Vagina (tissue), 2 donors: ENCODE results near the gene FGF11. TPM values are rescaled to one million over a fixed set of nuclear protein-coding genes. Genes with fewer than 3 reads are reported as not detected.

Experiments
- DNase-seq, 2 donors: peaks; one replicate each; pipeline ENCODE4 v3.0.0-alpha.2; 2017; ENCODE audit errors: extremely low spot score in 2 of 2
- H3K27ac ChIP-seq: fragments of 200-600 bp; sonication (generic); one replicate; pipeline ENCODE4 v1.5.1; 2019
- H3K27me3 ChIP-seq: fragments of 200-600 bp; sonication (generic); one replicate; pipeline ENCODE4 v1.5.1; 2019
- H3K36me3 ChIP-seq, 2 donors: fragments of 200-600 bp; sonication (generic); one replicate each; pipeline ENCODE4 v1.5.1; 2017 to 2019
- H3K4me1 ChIP-seq: fragments of 200-600 bp; sonication (generic); one replicate; pipeline ENCODE4 v1.5.1; 2019
- H3K4me3 ChIP-seq, 2 donors: fragments of 200-600 bp; sonication (generic); 1 replicate in 1 of 2; 2 replicates in 1 of 2; pipeline ENCODE4 v1.5.1; 2016 to 2019
- H3K9me3 ChIP-seq: fragments of 200-600 bp; sonication (generic); one replicate; pipeline ENCODE4 v1.5.1; 2019
- POLR2A ChIP-seq, 2 donors: fragments of 450-650 bp; IDR thresholded peaks; one replicate each; pipeline ENCODE4 v1.6.1; 2017; ENCODE audit warnings: antibody characterized with exemption in 2 of 2, mild to moderate bottlenecking in 2 of 2, moderate library complexity in 2 of 2
- POLR2AphosphoS5 ChIP-seq, 2 donors: sonication (generic); formaldehyde crosslinking; IDR thresholded peaks; one replicate each; pipeline ENCODE4 v1.9.0; 2017; ENCODE audit warnings: antibody characterized with exemption in 2 of 2, mild to moderate bottlenecking in 2 of 2, low read depth in 1 of 2; ENCODE audit not compliant: insufficient read depth in 1 of 2
- intact Hi-C: fragments of 100-400 bp; cut with DNase I; formaldehyde crosslinking; loops from one replicate; pipeline ENCODE4 v1.15.1; 2023
- total RNA-seq: library from RNA; depleted of rRNA; stranded (reverse); fragments of >200 nt; gene quantifications from one replicate; pipeline ENCODE4 v1.2.3, GENCODE V29; 2016
- TF ChIP-seq, protein P1 (sequence below), 3 experiments: fragments of 450-650 bp in 2 of 3; fragments of 200-600 bp in 1 of 3; sonication (generic) in 1 of 3; IDR thresholded peaks; one replicate each; pipeline ENCODE4 v1.5.1; 2017 to 2019; ENCODE audit warnings: antibody characterized with exemption in 3 of 3, mild to moderate bottlenecking in 2 of 3, moderate library complexity in 2 of 3

The FGF11 gene
- total RNA-seq, 1 donor from 2014 or later = 10.8 TPM

- TF ChIP-seq POLR2A (IDR thresholded peaks at IDR 0.05) (no peak), POLR2AphosphoS5 (IDR thresholded peaks at IDR 0.05; ENCODE audit: insufficient read depth in 1 of 2, low read depth in 1 of 2) (no peak)
- TF ChIP-seq, protein P1, sequence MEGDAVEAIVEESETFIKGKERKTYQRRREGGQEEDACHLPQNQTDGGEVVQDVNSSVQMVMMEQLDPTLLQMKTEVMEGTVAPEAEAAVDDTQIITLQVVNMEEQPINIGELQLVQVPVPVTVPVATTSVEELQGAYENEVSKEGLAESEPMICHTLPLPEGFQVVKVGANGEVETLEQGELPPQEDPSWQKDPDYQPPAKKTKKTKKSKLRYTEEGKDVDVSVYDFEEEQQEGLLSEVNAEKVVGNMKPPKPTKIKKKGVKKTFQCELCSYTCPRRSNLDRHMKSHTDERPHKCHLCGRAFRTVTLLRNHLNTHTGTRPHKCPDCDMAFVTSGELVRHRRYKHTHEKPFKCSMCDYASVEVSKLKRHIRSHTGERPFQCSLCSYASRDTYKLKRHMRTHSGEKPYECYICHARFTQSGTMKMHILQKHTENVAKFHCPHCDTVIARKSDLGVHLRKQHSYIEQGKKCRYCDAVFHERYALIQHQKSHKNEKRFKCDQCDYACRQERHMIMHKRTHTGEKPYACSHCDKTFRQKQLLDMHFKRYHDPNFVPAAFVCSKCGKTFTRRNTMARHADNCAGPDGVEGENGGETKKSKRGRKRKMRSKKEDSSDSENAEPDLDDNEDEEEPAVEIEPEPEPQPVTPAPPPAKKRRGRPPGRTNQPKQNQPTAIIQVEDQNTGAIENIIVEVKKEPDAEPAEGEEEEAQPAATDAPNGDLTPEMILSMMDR (IDR thresholded peaks at IDR 0.05) = no peak
- H3K4me1 ChIP-seq = peaks cover 34% of the 10 kb centered on the region
- intact Hi-C loops = no loop called here
- H3K9me3 ChIP-seq = no peaks in the 10 kb centered on the region
- H3K36me3 ChIP-seq = no peaks in the 10 kb centered on the region
- H3K27ac ChIP-seq = peak overlapping the region; percentile 98
- H3K4me3 ChIP-seq = peak overlapping the region; percentile 87 to 98
- H3K27me3 ChIP-seq = no peaks in the 10 kb centered on the region
- peak in 1 of 2 donors; percentile 93 for DNase-seq
These were observed 36.1 kb upstream of the FGF11 start for GRCh38 chr17:7403043-7403726.

DNA sequence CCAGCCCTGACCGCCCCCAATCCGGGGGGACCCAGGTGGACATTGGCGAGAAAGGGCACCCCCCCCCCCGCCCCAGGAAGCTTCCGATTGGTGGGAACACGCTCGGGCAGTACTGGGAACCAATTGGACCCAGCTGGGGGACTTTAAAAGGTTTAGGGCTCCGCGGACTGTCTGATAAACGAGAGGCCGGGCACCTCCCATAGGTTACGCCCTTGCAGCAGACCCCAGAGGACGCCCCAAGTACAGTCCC is 35.7 kb upstream of the FGF11 start:
- Histone ChIP-seq H3K4me1 (peaks cover 34% of the 10 kb centered on the region), H3K36me3 (peaks cover 0 to 2% of the 10 kb centered on the region in 2 donors), H3K27ac (peak overlapping the region; percentile 98), H3K9me3 (no peaks in the 10 kb centered on the region), H3K4me3 (peak overlapping the region; percentile 87 to 98), H3K27me3 (no peaks in the 10 kb centered on the region)
- no peak for DNase-seq
- TF ChIP-seq, protein P1 (IDR thresholded peaks at IDR 0.05) = no peak
- TF ChIP-seq POLR2AphosphoS5 (IDR thresholded peaks at IDR 0.05; ENCODE audit: insufficient read depth in 1 of 2, low read depth in 1 of 2) = no peak
- no peak for TF ChIP-seq POLR2A (IDR thresholded peaks at IDR 0.05)
- intact Hi-C loops = no loop called here

DNA sequence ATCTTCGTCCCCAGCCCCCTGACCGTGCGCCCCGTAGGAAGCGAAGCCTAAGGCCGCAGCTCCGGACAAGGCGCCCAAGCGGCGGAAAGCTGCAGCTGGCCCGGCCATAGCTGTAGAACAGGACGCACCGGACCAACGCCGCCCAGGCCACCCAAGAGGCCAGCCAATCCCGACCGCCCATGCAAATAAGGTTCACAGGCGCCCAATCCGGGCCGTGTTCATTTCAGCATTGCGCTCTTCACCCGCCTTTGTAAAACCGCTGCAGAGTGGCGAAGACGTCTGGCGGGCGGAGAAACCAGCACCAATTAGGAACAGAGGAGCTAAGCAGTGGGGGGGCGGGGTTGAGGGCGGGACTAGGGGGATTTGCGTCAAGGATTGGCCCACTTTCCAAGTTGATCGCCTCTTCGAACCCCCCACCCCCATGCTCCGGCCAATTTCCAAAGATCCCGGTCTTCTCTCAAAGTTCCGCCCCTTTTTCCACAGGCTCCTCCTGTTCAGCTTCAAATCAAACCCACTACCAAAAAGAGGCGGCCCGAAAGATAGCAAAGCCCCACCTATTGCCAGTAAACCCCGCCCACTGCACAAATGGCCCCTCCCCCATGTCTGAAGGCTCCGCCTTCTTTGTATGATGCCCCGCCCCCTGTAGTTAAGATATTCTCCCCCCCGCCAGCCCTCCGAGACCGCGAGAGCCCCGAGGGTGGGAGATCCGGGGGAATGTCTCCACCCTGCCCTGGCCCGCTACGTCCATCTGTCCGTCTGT is 35.2 kb upstream of the FGF11 start, which contains the start of gene TMEM256:
Gene TMEM256 (minus strand): TSS at position 121 of the 760 bp plus-strand sequence. CDS start 13 bp downstream, at position 108.
- peak; percentile 99 to 100 for DNase-seq
- intact Hi-C loops = no loop called here

DNA sequence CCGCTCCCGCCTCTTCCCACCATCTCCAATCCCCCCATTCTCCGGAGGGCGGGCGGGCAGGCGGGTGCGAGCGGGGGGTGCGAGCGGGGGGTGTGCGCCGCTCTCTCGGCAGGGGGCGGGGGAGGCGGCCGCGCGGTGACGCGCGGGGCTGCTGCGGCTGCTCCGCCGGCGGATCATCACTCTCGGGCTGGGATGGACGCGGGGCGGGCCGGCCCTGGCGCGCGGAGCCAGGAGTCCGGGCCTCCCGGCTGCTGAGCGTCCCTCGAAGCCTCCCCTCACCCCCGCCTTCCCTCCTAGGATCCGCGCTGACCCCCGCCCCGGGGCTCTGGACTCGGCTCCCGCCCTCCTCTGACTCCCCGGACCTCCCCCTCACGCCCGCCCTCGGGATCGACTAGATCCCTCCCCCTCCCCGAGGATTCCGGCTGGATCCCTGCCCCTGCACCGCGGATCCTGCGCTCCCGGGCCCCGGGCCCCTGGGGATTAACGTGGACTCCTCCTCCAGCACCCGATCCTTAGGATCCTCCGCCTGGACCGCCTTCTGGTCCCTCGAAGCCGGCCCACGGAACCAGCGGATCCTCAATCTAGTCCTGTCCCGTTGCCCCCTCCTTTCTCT is 34.5 kb upstream of the FGF11 start:
- intact Hi-C loops = loop anchor here (5.0 kb wide), 1 partner anchor 53 kb away; the partner anchor contains the start of gene KCTD11
- Histone ChIP-seq H3K4me1 (peaks cover 34% of the 10 kb centered on the region), H3K27me3 (no peaks in the 10 kb centered on the region), H3K4me3 (peak overlapping the region; percentile 87 to 98), H3K9me3 (no peaks in the 10 kb centered on the region), H3K36me3 (peaks cover 0 to 11% of the 10 kb centered on the region in 2 donors), H3K27ac (peak overlapping the region; percentile 98)
- peak in 1 of 2 donors; percentile 56 for TF ChIP-seq POLR2A (IDR thresholded peaks at IDR 0.05)
- TF ChIP-seq POLR2AphosphoS5 (IDR thresholded peaks at IDR 0.05; ENCODE audit: insufficient read depth in 1 of 2, low read depth in 1 of 2) = peak in 1 of 2 donors; percentile 70
- TF ChIP-seq, protein P1 (IDR thresholded peaks at IDR 0.05) = no peak
- no peak for DNase-seq

More for the DNA sequence above, 35.2 kb upstream of the FGF11 start, which contains the start of gene TMEM256:
- H3K4me3 ChIP-seq = peak within 1 kb of the TSS; percentile 87 to 98
- peaks cover 0 to 7% of the 10 kb centered on the region in 2 donors for H3K36me3 ChIP-seq
- H3K4me1 ChIP-seq = peaks cover 34% of the 10 kb centered on the region
- H3K27me3 ChIP-seq = no peaks in the 10 kb centered on the region
- no peaks in the 10 kb centered on the region for H3K9me3 ChIP-seq
- peak within 1 kb of the TSS; percentile 98 for H3K27ac ChIP-seq
- TF ChIP-seq, protein P1 (IDR thresholded peaks at IDR 0.05) = no peak
- peak; percentile 73 to 97 for TF ChIP-seq POLR2A (IDR thresholded peaks at IDR 0.05)
- TF ChIP-seq POLR2AphosphoS5 (IDR thresholded peaks at IDR 0.05; ENCODE audit: insufficient read depth in 1 of 2, low read depth in 1 of 2) = peak; percentile 93 to 98
